ENCODE data around the gene XYLT1. TPM values are rescaled to one million over a fixed set of nuclear protein-coding genes. Genes with fewer than 3 reads are reported as not detected.
A peak's percentile ranks its signal among the peaks of the same experiment; 100 is the strongest.

The XYLT1 gene
- total and polyA plus RNA-seq, 10 of the 15 experiments (the other 5 are each of a cell fraction or from before 2014, with no cell fraction given) = 0.88 to 14.8 (median 5.8) TPM

DNA sequence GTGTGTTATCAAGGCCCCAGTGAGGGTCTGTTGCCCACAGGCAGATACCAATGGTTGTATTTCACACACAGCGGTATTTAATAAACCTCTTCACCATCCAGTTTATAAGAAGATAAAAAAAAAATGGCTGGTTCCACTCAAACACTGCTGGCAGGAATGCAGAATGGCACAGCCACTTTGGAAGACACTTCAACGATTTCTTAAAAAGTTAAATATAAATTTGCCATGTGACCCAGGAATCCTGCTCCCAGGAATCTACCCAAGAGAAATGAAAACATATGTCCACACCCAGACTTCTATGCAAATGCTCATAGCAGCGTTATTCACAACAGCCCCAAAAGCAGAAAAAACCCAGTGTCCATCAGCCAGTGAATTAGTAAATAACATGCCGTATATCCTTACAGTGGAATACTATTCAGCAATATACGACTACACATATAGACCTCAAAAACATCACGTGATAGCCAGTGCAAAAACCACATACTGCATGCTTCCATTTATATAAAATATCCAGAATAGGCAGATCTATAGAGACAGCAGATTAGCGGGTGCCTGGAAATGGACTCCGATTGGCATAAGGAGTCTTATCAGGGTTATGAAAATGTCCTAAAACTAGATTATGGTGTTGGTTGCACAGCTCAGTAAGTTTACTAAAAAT, 38.7 kb downstream of the XYLT1 start:
- DNase-seq (ENCODE audit: low read depth, low spot score) = no peak
- TF ChIP-seq SUPT20H (IDR thresholded peaks at IDR 0.05; ENCODE audit: borderline replicate concordance, control insufficient read depth, low read depth, low read length) = no peak
- TF ChIP-seq NFXL1 (IDR thresholded peaks at IDR 0.05; ENCODE audit: borderline replicate concordance) = no peak
- ChIA-PET CTCF (interaction anchor here (0.6 to 1.3 kb wide), 2 partner anchors 17 to 174 kb away, joined by 3 to 4 read pairs; no protein-coding TSS in a partner anchor), RAD21 (ENCODE audit: unreplicated experiment) (no interaction called here), SMC1A (ENCODE audit: uncharacterized antibody, unreplicated experiment) (interaction anchor here (1.1 to 1.9 kb wide), 2 partner anchors 11 to 12 kb away, joined by 3 to 4 read pairs; no protein-coding TSS in a partner anchor), POLR2A (interaction anchor here (1.3 kb wide), 1 partner anchor 12 kb away, joined by 3 read pairs; no protein-coding TSS in a partner anchor)
- intact Hi-C loops (cut with micrococcal nuclease; ENCODE audit: unreplicated experiment) (no loop called here), in situ Hi-C loops (cut with MboI) (no loop called here)
- Histone ChIP-seq H2AFZ (ENCODE audit: control insufficient read depth, low read depth, low read length) (no peak overlapping the region), H4K20me1 (ENCODE audit: control insufficient read depth, insufficient read depth) (no peaks in the 10 kb centered on the region), H3K9ac (ENCODE audit: control insufficient read depth, insufficient read depth, low read length) (no peak overlapping the region), H3K9me3 (replicated peaks; ENCODE audit: control insufficient read depth, insufficient read depth, low read length) (no peaks in the 10 kb centered on the region; the same call in 2 of the 3 replicates), H3K27me3 (replicated peaks in 1 of 2; ENCODE audit: control insufficient read depth in 2 of 2, insufficient read depth in 2 of 2, low read length in 1 of 2) (no peaks in the 10 kb centered on the region), H3K4me3 (no peak overlapping the region), H3K4me1 (ENCODE audit: control insufficient read depth, insufficient read depth, low read length) (no peaks in the 10 kb centered on the region), H3K36me3 (ENCODE audit: control insufficient read depth in 2 of 2, insufficient read depth in 2 of 2, low read length in 1 of 2) (no peaks in the 10 kb centered on the region; a peak in 1 of 4 replicates), H3K27ac (ENCODE audit: control insufficient read depth, insufficient read depth) (no peak overlapping the region), H3K4me2 (ENCODE audit: control insufficient read depth, insufficient read depth) (no peak overlapping the region), H3K79me2 (ENCODE audit: control insufficient read depth, insufficient read depth, low read length) (no peaks in the 10 kb centered on the region)
- ATAC-seq = no peak
- 24% methylated on average over 8 of the region's 8 CpGs for WGBS (ENCODE audit: insufficient coverage, insufficient replicate concordance, low lambda C conversion rate, missing lambda C conversion rate)
- no peak for FAIRE-seq
- no TSS peak for BruUV-seq (replicated peaks)

DNA sequence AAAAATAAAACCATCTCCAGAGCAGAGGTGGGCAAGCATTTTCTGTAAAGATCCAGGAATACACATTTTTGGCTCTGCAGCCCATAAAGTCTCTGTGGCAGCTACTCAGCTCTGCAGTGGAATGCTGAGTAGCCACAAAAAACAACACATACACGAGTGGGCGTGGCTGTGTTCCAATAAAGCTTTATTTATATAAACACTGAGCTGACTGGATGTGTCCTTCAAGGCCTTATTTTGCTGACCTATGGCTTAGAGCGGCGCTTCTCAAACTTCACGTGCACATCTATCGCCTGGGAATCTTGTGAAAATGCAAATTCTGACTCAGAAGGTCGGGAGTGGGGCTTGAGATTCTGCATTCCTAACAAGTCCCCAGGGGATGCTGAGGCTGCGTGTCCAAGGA, 39.7 kb downstream of the XYLT1 start:
- ChIA-PET SMC1A (ENCODE audit: uncharacterized antibody, unreplicated experiment) (interaction anchor here (0.8 to 1.1 kb wide), 4 partner anchors 10 to 155 kb away, joined by 3 read pairs; no protein-coding TSS in a partner anchor), POLR2A (no interaction called here), CTCF (interaction anchor here (0.8 to 0.9 kb wide), 2 partner anchors 14 to 29 kb away, joined by 3 read pairs; no protein-coding TSS in a partner anchor), RAD21 (ENCODE audit: unreplicated experiment) (no interaction called here)
- 50% methylated on average over 8 of the region's 8 CpGs for WGBS (ENCODE audit: insufficient coverage, insufficient replicate concordance, low lambda C conversion rate, missing lambda C conversion rate)
- H3K36me3 ChIP-seq (ENCODE audit: control insufficient read depth in 2 of 2, insufficient read depth in 2 of 2, low read length in 1 of 2) = no peaks in the 10 kb centered on the region; a peak in 1 of 4 replicates
- in situ Hi-C loops (cut with MboI) (no loop called here), intact Hi-C loops (cut with micrococcal nuclease; ENCODE audit: unreplicated experiment) (no loop called here)
- no peak for ATAC-seq
- FAIRE-seq = no peak
- no peak overlapping the region for H3K4me2 ChIP-seq (ENCODE audit: control insufficient read depth, insufficient read depth)
- no peak overlapping the region for H3K27ac ChIP-seq (ENCODE audit: control insufficient read depth, insufficient read depth)
- no TSS peak for BruUV-seq (replicated peaks)
- no peaks in the 10 kb centered on the region; the same call in 2 of the 3 replicates for H3K9me3 ChIP-seq (replicated peaks; ENCODE audit: control insufficient read depth, insufficient read depth, low read length)
- DNase-seq (ENCODE audit: low read depth, low spot score) = no peak
- H3K79me2 ChIP-seq (ENCODE audit: control insufficient read depth, insufficient read depth, low read length) = no peaks in the 10 kb centered on the region
- no peak overlapping the region for H3K4me3 ChIP-seq
- no peak overlapping the region for H2AFZ ChIP-seq (ENCODE audit: control insufficient read depth, low read depth, low read length)
- no peak overlapping the region for H3K9ac ChIP-seq (ENCODE audit: control insufficient read depth, insufficient read depth, low read length)
- no peaks in the 10 kb centered on the region for H3K4me1 ChIP-seq (ENCODE audit: control insufficient read depth, insufficient read depth, low read length)
- TF ChIP-seq, protein P1, sequence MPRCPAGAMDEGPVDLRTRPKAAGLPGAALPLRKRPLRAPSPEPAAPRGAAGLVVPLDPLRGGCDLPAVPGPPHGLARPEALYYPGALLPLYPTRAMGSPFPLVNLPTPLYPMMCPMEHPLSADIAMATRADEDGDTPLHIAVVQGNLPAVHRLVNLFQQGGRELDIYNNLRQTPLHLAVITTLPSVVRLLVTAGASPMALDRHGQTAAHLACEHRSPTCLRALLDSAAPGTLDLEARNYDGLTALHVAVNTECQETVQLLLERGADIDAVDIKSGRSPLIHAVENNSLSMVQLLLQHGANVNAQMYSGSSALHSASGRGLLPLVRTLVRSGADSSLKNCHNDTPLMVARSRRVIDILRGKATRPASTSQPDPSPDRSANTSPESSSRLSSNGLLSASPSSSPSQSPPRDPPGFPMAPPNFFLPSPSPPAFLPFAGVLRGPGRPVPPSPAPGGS (IDR thresholded peaks at IDR 0.05; ENCODE audit: borderline replicate concordance, insufficient read depth, low read depth, low read length, poor library complexity, severe bottlenecking) = no peak
- TF ChIP-seq STAT1 (conservative IDR thresholded peaks at IDR 0.05) (no peak), NR2C1 (IDR thresholded peaks at IDR 0.05) (no peak), CBFB (IDR thresholded peaks at IDR 0.05; ENCODE audit: low read depth) (no peak), CHD2 (IDR thresholded peaks at IDR 0.05; ENCODE audit: borderline replicate concordance, low read depth, low read length) (no peak)
- TF ChIP-seq, protein P2, sequence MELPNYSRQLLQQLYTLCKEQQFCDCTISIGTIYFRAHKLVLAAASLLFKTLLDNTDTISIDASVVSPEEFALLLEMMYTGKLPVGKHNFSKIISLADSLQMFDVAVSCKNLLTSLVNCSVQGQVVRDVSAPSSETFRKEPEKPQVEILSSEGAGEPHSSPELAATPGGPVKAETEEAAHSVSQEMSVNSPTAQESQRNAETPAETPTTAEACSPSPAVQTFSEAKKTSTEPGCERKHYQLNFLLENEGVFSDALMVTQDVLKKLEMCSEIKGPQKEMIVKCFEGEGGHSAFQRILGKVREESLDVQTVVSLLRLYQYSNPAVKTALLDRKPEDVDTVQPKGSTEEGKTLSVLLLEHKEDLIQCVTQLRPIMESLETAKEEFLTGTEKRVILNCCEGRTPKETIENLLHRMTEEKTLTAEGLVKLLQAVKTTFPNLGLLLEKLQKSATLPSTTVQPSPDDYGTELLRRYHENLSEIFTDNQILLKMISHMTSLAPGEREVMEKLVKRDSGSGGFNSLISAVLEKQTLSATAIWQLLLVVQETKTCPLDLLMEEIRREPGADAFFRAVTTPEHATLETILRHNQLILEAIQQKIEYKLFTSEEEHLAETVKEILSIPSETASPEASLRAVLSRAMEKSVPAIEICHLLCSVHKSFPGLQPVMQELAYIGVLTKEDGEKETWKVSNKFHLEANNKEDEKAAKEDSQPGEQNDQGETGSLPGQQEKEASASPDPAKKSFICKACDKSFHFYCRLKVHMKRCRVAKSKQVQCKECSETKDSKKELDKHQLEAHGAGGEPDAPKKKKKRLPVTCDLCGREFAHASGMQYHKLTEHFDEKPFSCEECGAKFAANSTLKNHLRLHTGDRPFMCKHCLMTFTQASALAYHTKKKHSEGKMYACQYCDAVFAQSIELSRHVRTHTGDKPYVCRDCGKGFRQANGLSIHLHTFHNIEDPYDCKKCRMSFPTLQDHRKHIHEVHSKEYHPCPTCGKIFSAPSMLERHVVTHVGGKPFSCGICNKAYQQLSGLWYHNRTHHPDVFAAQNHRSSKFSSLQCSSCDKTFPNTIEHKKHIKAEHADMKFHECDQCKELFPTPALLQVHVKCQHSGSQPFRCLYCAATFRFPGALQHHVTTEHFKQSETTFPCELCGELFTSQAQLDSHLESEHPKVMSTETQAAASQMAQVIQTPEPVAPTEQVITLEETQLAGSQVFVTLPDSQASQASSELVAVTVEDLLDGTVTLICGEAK (IDR thresholded peaks at IDR 0.05; ENCODE audit: borderline replicate concordance) = peak; percentile 78
- TF ChIP-seq, protein P3, sequence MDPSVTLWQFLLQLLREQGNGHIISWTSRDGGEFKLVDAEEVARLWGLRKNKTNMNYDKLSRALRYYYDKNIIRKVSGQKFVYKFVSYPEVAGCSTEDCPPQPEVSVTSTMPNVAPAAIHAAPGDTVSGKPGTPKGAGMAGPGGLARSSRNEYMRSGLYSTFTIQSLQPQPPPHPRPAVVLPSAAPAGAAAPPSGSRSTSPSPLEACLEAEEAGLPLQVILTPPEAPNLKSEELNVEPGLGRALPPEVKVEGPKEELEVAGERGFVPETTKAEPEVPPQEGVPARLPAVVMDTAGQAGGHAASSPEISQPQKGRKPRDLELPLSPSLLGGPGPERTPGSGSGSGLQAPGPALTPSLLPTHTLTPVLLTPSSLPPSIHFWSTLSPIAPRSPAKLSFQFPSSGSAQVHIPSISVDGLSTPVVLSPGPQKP (IDR thresholded peaks at IDR 0.05; ENCODE audit: low read depth, low read length) = no peak
- no peaks in the 10 kb centered on the region for H4K20me1 ChIP-seq (ENCODE audit: control insufficient read depth, insufficient read depth)
- no peaks in the 10 kb centered on the region for H3K27me3 ChIP-seq (replicated peaks in 1 of 2; ENCODE audit: control insufficient read depth in 2 of 2, insufficient read depth in 2 of 2, low read length in 1 of 2)

Measured in GM12878 (cell line).